K562 (cell line): ENCODE results near the gene PSME4.

Source experiments
- ATF7 ChIP-seq: fragments of 450-650 bp; IDR thresholded peaks from 2 replicates; pipeline ENCODE4 v1.7.1; 2014; ENCODE audit warnings: mild to moderate bottlenecking, moderate library complexity
- ELK1 ChIP-seq: sonication (generic); formaldehyde crosslinking; IDR thresholded peaks from 2 replicates; pipeline ENCODE4 v1.8.1; 2022; ENCODE audit warnings: missing genetic modification reagents
- JUNB ChIP-seq: fragments of 450-650 bp; formaldehyde crosslinking; conservative IDR thresholded peaks from 2 replicates; pipeline ENCODE4 v1.4.0; 2020; ENCODE audit warnings: mild to moderate bottlenecking
- POLR2B ChIP-seq: fragments of 450-650 bp; IDR thresholded peaks from 2 replicates; pipeline ENCODE4 v1.6.1; 2018; ENCODE audit warnings: low read depth; ENCODE audit not compliant: partially characterized antibody
- ZKSCAN8 ChIP-seq: fragments of 200-800 bp; sonication (Bioruptor generic); IDR thresholded peaks from 2 replicates; pipeline ENCODE4 v1.6.1; 2016; ENCODE audit warnings: missing genetic modification characterization, missing compliant biosample characterization

- TF ChIP-seq POLR2B (no peak), ELK1 (CRISPR knock-in tag) (no peak), JUNB (CRISPR knock-in tag) (no peak), ZKSCAN8 (CRISPR knock-in tag) (no peak), ATF7 (no peak)
These were observed 26.3 kb downstream of the PSME4 start for GRCh38 chr2:53944542-53944941.
